T1000 (cell line): Measurements from ENCODE around the gene ACSL5.
"Not testable (repeated sequence)": the region's sequence is repeated elsewhere in the genome, so short reads cannot be mapped to it uniquely, and the experiment has no call there.

Experiments used
- DNase-seq: peaks from one replicate; lab custom pipeline; 2025; ENCODE audit warnings: mixed read lengths; lab: John Stamatoyannopoulos, UW

Gene ACSL5

DNA sequence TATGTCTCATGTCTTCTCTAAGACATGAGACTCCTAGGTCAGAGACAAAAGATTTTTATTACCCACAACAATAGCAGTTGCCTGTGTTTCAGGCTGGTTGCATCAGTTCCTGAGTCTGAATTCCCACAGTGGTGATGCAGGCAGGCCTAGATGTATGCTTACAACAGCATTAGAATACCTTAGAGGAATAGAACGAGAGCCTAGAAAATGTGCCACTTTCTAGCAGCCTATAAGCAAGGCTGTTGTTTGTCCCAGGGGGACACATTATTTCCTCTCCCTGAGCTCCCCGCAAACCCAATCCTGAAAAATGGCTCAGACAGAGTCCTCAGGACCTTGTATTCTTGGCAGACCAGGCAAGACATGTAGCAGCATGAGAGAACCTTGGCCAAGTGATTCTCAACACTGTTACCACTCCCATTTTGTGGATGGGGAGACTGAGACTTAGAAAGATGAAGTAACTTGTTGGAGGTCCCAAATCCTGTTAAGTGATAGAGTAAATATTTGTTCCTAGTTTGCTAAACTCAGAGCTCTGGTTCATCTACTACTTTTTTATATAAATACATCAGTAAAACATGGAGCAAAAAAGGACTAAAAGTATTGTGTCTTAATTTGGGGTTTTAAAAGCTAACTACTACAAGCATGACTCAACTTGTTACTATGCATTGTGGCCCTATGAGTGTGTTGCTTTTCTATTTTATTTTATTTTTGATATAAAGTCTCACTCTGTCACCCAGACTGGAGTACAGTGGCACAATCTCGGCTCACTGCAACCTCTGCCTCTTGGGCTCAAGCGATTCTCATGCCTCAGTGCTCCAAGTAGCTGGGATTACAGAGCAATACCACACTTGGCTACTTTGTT is 87.3 kb downstream of the ACSL5 start:
- no peak for DNase-seq

DNA sequence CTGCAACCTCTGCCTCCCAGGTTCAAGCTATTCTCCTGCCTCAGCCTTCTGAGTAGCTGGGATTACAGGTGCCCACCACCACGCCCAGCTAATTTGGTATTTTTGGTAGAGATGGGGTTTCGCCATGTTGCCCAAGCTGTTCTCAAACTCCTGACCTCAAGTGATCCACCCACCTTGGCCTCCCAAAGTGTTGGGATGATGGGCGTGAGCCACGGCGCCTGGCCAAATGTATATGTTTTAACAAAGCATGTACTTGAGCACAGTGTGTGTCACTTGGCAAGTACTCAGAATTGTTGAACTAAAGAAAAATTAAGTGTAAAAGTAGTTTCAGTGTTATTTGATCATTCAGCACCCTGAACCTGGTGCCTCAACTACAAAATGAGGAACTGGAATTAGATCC is 90.2 kb downstream of the ACSL5 start:
- DNase-seq = not testable (repeated sequence)

DNA sequence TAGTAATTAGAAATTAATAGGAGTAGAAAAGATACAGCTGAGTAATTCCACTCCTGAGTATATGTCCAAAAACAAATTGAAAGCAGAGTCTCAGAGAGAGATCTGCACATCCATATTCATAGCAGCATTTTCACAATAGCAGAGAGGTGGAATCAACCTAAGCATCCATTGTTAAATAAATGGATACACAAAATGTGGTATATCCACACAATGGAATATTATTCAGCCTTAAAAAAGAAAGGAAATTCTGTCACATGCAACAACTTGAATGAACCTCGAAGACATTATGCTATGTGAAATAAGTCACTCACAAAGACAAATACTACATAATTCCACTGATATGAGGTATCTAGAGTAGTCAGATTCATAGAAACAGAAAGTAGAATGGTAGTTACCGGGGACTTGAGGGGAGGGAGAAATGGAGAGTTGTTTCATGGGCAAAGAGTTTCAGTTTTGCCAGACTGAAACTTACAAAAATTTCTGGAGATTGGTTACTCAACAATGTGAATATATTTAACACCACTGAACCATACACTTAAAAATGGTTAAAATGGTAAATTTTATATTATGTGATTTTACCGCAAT is 91.5 kb downstream of the ACSL5 start:
- no peak for DNase-seq

DNA sequence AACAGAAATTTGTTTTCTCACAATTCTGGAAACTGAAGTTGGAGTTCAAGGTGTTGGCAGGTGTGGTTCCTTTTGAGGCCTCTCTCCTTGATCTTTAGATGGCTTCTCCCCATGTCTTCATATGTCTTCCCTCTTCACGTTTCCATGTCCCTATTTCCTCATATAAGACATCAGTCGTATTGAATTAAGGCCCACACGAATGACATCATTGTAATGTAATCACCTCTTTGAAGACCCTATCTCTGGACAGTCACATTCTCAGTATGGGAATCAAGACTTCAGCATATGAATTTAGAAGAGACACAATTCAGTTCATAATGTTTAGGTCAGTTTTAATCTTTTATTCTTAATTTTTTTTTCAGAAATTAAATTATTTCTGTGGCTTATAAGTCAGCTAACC is 92.9 kb downstream of the ACSL5 start:
- no peak for DNase-seq

DNA sequence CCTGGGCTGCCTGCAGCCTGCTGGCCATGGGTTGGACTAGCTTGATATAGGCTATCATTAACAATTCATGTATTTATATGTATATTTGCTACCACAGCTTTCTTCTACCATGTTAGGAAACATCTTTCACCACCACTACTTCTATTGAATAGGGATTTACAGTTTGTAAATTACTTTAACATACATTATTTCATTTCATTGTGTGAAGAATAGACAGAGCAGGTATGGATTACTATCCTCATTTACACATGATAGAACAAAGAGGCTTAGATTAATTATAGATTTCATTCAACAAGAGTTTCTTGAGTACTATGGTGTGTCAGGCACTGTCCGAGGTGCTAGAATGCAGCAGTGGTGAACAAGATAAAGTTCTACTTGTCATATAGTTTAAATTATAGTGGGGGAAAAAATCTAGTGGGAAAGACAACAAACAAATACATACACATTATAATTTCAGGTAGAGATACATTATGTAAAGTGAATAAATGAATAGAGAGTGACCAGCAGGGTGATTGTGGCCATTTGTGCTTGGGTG is 93.7 kb downstream of the ACSL5 start:
- no peak for DNase-seq

DNA sequence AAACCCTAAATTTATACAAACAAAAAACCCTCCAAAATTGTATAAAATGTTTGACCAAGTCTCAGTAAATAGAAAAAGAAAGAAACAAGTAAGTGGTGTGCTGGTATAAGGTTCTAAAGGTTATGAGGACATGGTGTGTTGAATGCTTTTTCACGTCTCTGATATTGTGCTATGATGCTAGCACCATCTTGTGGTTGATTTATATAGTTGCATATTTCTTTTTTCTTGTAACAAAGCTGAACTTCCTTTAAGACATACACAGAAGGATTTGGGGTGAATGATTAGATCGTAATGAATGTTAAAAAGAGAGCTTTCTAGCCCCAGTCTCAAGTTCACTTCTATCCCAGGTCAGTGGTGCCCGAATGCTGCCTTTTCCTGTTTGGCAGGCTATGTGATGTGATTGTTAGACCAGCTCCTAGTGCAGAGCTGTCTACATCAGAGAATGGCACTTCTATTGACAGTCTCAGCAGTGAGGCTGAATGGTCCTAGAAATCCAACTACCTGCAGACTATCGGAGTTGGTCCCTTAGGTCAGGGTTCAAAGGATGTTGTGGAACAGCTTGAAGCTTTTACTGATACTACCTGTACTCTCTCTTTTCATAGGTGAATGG is 98.1 kb downstream of the ACSL5 start:
- no peak for DNase-seq

DNA sequence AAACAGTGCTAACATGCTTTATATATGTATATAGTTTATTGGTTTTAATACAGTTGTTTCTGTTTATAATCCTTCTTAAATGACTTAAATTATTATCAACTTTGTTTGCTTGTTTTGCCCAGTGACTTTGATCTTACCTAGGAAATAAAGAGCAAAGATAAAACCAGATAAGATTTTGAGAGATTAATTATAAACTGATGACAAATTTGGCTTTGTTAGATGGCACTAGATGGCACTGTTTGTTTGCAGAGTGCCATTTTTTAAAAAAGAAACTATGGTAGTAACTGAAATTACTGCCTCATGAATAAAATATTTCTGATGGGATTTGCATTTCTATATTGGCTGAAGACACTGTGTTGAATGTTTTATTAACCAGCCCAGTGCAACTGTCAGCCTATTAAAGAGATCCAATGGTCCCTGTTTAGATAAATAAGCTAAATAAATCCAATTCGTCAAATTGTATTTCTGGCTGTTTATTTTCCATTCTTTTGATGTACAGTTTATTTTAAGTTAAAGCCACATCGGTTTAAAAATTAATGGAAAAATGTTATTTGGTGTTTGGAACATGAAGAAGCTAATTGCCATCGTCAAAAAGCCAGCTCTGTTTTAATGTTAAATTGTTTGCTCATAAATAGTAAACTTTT is 101.8 kb downstream of the ACSL5 start:
- no peak for DNase-seq
